ENCODE results near the gene MOB2. TPM values are rescaled to one million over a fixed set of nuclear protein-coding genes. Genes with fewer than 3 reads are reported as not detected.

MOB2 gene
- total RNA-seq, 1 experiment from 2014 or later: 22.7 TPM

DNA sequence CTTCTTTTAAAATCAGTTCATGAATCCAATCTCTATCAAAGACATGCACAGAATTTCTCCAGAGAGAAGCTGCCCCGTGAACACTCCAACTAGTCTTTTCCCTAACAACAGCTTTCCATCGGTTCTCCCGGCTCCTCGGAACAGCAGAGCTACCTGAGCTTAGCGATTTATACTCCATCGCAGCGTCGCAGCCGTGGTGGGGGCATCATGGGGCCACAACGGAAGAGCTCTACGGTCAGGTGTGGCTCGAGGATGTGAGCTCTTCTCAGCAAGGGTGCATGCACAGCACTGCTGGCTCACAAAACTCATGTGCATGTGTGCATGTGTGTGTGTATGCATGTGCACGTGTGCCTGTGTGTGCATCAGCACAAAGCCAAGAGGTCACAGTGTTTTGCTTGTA is 11.7 kb upstream of the MOB2 start:
- Mint-ChIP-seq H3K27me3 (ENCODE audit: low read depth) (peaks cover 4% of the 10 kb centered on the region), H3K4me1 (peaks cover 13 to 24% of the 10 kb centered on the region in 2 experiments), H3K4me3 (no peak overlapping the region), H3K27ac (no peak overlapping the region), H3K36me3 (ENCODE audit: insufficient read depth in 1 of 3, low read depth in 3 of 3) (peaks cover 3 to 15% (median 5%) of the 10 kb centered on the region in 3 experiments), H3K9me3 (peaks cover 8 to 15% of the 10 kb centered on the region in 2 experiments; a peak in 4 of 5 replicates)
- no peak overlapping the region for H2AFZ ChIP-seq (ENCODE audit: low read length)
- no peak overlapping the region for H4K5ac ChIP-seq (ENCODE audit: insufficient read length, low read depth, low read length)
- H2BK12ac ChIP-seq (ENCODE audit: insufficient read length, low read depth, low read length): no peak overlapping the region
- H3K23ac ChIP-seq (ENCODE audit: insufficient read length, low read depth, low read length): no peak overlapping the region
- no peak overlapping the region for H2BK15ac ChIP-seq (ENCODE audit: low read depth, low read length)
- H4K20me1 ChIP-seq (ENCODE audit: control insufficient read depth, insufficient read depth, insufficient read length): peaks cover 2% of the 10 kb centered on the region
- H3K56ac ChIP-seq (ENCODE audit: insufficient read length, low read depth, low read length): no peak overlapping the region
- no peak for DNase-seq
- H2BK120ac ChIP-seq (ENCODE audit: low read depth, low read length, poor library complexity, severe bottlenecking): no peak overlapping the region
- no CpG with 5 or more reads among the region's 13 CpGs for WGBS (ENCODE audit: extremely low coverage, insufficient read length, low lambda C conversion rate)
- no peaks in the 10 kb centered on the region for H3K9me3 ChIP-seq (ENCODE audit: control insufficient read depth, low read depth, low read length)
- H3T11ph ChIP-seq (ENCODE audit: low read length): no peak overlapping the region
- no peak overlapping the region for H3K18ac ChIP-seq (ENCODE audit: insufficient read length, low read depth, low read length)
- H3K4me2 ChIP-seq (ENCODE audit: insufficient read depth, insufficient read length, low read length): no peak overlapping the region
- TF ChIP-seq, protein P1, sequence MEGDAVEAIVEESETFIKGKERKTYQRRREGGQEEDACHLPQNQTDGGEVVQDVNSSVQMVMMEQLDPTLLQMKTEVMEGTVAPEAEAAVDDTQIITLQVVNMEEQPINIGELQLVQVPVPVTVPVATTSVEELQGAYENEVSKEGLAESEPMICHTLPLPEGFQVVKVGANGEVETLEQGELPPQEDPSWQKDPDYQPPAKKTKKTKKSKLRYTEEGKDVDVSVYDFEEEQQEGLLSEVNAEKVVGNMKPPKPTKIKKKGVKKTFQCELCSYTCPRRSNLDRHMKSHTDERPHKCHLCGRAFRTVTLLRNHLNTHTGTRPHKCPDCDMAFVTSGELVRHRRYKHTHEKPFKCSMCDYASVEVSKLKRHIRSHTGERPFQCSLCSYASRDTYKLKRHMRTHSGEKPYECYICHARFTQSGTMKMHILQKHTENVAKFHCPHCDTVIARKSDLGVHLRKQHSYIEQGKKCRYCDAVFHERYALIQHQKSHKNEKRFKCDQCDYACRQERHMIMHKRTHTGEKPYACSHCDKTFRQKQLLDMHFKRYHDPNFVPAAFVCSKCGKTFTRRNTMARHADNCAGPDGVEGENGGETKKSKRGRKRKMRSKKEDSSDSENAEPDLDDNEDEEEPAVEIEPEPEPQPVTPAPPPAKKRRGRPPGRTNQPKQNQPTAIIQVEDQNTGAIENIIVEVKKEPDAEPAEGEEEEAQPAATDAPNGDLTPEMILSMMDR (conservative IDR thresholded peaks at IDR 0.05): no peak
- no peaks in the 10 kb centered on the region for H3K23me2 ChIP-seq (ENCODE audit: insufficient read length, low read depth, low read length, poor library complexity, severe bottlenecking)
- no peak overlapping the region for H2BK20ac ChIP-seq (ENCODE audit: low read depth, low read length, poor library complexity, severe bottlenecking)
- H3K79me2 ChIP-seq (ENCODE audit: insufficient read depth, low read length): no peaks in the 10 kb centered on the region; the same call in 1 of the 2 replicates
- H3K79me1 ChIP-seq (ENCODE audit: insufficient read depth, low read depth, low read length, poor library complexity, severe bottlenecking): peaks cover 3% of the 10 kb centered on the region
- no peak overlapping the region for H3K4ac ChIP-seq (ENCODE audit: low read depth, low read length)
- no peak overlapping the region for H2AK5ac ChIP-seq (ENCODE audit: insufficient read length, low read length)
- H3K4me1 ChIP-seq (ENCODE audit: insufficient read depth, low read length): no peaks in the 10 kb centered on the region
- H4K91ac ChIP-seq (ENCODE audit: insufficient read length, low read depth, low read length): no peak overlapping the region
- H4K8ac ChIP-seq (replicated peaks; ENCODE audit: insufficient read length, low read depth, low read length): no peak overlapping the region
- no peak overlapping the region for H3K9ac ChIP-seq (ENCODE audit: extremely low read depth, insufficient read length, low read length)
- H2BK5ac ChIP-seq (ENCODE audit: insufficient read length, low read length): no peak overlapping the region
- no peak overlapping the region for H3K14ac ChIP-seq (ENCODE audit: insufficient read depth, low read length)
- no peak overlapping the region for H3K27ac ChIP-seq (ENCODE audit: insufficient read length, low read depth, low read length)
- H3K27me3 ChIP-seq (ENCODE audit: insufficient read depth, low read length): no peaks in the 10 kb centered on the region
